Epithelial cell of proximal tubule (primary cell): ENCODE measurements around the gene NOC4L. TPM values are rescaled to one million over a fixed set of nuclear protein-coding genes. Genes with fewer than 3 reads are reported as not detected.

Experiments used
- DNase-seq: peaks from one replicate; pipeline ENCODE4 v3.0.0-alpha.2; 2011; ENCODE audit warnings: low read depth
- H3K4me3 ChIP-seq: 2 replicates; pipeline ENCODE4 v1.5.1; 2011; ENCODE audit warnings: low read depth, mild to moderate bottlenecking, low read length
- total RNA-seq: library from RNA; depleted of rRNA; stranded (reverse); fragments of >200 nt; gene quantifications from 2 replicates; pipeline ENCODE4 v1.2.3, GENCODE V29; 2015
- TF ChIP-seq, protein P1 (sequence below): conservative IDR thresholded peaks from 2 replicates; pipeline ENCODE4 v1.5.1; 2012; ENCODE audit warnings: low read depth, mild to moderate bottlenecking, low read length

NOC4L gene
- total RNA-seq, 1 donor from 2014 or later = 45.0 TPM

DNA sequence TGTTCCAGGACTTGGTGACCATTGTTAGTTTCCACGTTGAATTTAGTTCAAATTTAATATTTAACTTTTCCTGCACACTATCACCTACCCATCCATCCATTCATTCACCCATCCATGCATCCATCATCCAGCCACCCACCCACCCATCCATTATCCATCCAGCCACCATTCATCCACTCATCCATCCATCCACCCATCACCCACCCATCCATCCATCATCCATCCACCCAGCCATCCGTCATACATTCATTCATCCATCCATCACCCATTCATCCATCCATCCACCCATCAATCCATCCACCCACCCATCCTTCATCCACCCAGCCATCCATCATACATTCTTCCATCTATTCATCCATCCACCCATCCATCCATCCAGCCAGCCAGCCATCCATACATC lies 21.8 kb downstream of the NOC4L start:
- TF ChIP-seq, protein P1, sequence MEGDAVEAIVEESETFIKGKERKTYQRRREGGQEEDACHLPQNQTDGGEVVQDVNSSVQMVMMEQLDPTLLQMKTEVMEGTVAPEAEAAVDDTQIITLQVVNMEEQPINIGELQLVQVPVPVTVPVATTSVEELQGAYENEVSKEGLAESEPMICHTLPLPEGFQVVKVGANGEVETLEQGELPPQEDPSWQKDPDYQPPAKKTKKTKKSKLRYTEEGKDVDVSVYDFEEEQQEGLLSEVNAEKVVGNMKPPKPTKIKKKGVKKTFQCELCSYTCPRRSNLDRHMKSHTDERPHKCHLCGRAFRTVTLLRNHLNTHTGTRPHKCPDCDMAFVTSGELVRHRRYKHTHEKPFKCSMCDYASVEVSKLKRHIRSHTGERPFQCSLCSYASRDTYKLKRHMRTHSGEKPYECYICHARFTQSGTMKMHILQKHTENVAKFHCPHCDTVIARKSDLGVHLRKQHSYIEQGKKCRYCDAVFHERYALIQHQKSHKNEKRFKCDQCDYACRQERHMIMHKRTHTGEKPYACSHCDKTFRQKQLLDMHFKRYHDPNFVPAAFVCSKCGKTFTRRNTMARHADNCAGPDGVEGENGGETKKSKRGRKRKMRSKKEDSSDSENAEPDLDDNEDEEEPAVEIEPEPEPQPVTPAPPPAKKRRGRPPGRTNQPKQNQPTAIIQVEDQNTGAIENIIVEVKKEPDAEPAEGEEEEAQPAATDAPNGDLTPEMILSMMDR = no peak

DNA sequence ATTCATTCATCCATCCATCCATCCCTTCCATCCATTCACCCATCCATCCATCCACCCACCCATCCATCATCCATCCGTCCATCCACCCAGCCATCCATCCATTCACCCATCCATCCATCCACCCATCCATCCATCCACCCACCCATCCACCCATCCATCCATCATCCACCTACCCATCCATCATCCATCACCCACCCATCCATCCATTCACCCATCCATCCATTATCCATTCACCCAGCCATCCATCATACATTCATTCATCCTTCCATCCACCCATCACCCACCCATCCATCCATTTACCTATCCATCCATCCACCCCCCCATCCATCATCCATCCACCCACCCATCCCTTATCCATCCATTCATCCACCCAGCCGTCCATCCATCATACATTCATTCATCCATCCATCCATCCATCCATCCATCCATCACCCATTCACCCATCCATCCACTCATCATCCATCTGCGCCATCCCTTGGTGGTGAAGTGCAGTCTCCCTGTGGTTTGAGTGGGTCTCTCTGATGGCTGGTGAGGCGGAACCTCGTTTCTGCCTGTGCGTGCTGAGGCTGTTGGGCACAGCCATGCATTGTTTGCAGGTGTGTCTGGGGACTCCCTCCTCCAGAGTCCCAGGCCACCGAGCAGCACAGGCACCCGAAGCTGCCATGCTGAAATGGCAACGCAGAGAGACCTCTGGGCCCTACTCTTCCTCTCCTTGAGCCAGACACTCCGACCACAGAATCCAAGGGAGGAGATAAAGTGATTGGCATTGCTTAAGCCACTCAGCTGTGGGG lies 22.7 kb downstream of the NOC4L start:
- TF ChIP-seq, protein P1 = no peak
- H3K4me3 ChIP-seq = no peak overlapping the region
- no peak for DNase-seq

More for the DNA sequence above, 21.8 kb downstream of the NOC4L start:
- no peak overlapping the region for H3K4me3 ChIP-seq
- no peak for DNase-seq

DNA sequence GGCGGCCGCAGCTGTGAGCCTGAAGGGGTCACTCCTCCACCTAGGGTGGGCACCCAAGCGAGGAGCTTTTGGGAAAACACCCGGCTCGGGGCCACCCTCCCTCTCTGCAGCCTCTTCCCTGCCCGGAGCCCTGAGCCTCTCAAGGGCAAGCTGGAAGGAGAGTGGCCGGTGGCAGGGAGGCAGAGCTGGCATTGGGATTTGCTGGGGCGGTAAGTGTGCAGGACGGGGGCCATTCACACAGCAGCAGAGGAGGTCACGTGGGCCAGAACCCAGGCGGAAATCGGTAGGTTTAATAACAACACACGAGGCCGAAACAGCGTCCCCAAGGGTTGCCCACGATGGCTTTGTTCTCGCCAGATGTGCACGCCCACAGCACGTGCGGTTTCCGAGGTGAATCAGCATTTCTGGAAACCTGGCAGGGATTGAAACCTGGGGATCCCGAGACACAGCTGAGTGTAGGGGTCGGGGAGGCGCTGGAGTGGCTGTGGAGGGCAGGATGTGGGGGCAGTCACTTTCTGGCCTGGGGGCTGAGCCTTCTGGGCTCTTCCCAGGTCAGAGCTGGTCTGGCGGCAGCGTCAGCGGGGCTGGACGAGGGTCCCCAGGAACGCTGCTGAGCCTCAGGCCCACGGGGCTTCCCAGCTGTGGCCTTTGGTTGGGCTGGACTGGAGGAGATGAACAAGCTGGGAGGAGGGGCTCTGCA lies 23.5 kb downstream of the NOC4L start:
- TF ChIP-seq, protein P1 = no peak
- DNase-seq = no peak
- no peak overlapping the region for H3K4me3 ChIP-seq

DNA sequence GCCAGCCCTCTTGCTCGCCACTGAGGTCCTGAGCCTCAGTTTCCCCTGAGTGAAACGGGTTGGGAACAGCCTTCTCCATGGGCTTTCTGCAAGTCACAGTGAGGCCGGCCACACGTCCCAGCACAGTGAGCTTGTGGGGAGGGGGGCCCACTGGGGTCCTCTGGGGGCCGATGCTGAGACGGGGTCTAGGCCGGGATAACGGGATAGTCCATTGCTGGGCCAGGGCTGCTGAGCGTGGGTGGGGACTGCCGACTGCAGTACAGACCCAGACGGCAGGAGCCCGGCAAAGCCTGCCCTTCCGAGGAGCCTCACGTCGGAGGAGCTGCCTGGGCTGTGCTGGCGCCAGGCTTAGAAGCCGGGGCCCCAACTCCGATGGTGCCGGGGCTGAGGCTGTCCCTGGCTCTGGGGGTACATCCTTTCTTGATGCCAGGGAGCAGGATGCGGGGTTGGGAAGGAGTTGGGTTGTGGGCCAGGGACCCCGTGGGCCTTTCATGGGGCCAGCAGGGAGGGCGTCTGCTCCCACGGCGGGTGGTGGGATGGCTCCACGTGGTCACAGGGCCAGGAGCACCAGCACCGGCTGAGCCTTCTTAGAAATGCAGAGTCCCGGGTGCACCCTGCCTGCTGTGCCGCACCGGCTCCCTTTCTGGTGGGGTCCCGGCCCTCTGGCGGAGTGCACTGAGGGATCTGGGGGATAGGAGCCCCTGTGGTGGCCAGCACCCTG lies 24.2 kb downstream of the NOC4L start:
- TF ChIP-seq, protein P1 = no peak
- no peak for DNase-seq
- no peak overlapping the region for H3K4me3 ChIP-seq

DNA sequence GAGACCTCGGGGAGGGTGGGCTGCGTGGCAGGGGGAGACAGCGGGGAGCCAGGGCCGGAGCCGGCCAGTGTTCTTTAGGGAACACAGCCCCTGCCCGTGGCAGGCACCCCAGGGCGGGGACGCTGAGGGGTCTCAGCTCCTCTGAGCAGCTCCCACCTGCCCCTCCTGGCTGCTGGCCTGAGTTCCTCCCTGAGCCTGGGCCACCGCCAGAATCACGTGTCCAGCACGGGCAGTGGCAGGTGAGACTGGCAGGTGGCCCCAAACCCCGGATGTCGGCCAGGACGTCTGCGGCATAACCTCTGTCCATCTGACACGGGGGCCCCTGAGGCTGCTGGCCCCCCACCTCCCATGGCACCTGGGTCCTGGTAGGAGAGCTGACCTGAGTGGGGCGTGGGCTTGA lies 25.1 kb downstream of the NOC4L start:
- no peak overlapping the region for H3K4me3 ChIP-seq
- no peak for DNase-seq
- TF ChIP-seq, protein P1 = no peak

DNA sequence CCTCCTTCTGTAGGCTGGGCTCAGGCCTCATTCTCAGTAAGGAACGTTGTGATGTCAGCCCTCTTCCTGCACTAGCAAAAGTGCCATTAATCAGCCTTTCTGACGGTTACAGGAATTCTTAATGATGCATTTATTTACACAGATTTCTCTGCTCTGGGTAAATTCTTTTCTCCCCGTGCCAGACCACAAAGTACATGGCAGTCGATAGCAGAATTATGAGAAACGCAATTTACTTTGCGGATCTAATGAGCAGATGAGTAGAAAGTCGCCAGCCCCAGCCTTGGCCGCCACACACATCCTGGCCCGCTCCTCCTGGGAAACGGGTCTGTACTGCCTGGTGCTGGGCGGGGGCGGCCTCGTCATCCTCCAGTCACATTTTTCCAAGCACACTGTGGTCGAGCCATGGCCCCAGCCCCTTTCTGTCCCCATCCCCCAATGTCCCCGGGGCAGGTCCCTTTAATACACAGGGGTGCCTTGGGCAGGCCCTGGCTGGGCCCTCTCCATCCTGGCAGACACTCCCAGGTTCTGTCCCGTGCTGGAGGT lies 25.9 kb downstream of the NOC4L start:
- H3K4me3 ChIP-seq = no peak overlapping the region
- TF ChIP-seq, protein P1 = no peak
- DNase-seq = no peak
